MV-4-11 (cell line): ENCODE results near the gene ARAP1.
A peak's percentile ranks its signal among the peaks of the same experiment; 100 is the strongest.

Source experiments
- DNase-seq: peaks from one replicate; lab custom pipeline; 2025; lab: John Stamatoyannopoulos, UW

The ARAP1 gene

DNA sequence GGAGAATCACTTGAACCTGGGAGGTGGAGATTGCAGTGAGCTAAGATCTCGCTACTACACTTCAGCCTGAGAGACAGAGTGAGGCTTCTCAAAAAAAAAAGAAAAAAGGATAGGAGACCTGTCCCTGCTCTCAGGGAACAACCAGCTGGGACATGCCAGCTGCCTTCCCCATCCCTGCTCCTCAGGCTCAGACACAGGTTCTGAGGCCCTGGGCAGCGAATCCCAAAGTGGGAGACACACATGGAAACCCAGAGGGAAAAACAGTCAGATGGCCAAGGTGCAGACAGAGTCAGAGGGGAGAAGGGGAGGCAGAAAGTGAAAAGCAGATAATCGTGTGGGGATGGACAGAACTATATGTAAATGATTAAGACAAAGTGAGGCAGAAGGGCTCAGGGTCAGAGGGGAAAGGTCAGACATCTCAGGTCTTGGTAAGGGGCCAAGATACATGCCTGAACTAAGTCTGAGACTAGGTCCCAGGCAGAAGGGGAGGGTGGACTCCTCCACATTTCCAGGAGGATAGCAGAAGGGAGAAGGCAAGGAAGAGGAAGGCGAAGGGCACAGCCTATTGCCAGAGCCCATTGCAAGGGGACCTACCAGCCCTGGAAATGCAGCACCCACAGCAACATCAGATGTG, 27.4 kb upstream of the ARAP1 start:
- no peak for DNase-seq

DNA sequence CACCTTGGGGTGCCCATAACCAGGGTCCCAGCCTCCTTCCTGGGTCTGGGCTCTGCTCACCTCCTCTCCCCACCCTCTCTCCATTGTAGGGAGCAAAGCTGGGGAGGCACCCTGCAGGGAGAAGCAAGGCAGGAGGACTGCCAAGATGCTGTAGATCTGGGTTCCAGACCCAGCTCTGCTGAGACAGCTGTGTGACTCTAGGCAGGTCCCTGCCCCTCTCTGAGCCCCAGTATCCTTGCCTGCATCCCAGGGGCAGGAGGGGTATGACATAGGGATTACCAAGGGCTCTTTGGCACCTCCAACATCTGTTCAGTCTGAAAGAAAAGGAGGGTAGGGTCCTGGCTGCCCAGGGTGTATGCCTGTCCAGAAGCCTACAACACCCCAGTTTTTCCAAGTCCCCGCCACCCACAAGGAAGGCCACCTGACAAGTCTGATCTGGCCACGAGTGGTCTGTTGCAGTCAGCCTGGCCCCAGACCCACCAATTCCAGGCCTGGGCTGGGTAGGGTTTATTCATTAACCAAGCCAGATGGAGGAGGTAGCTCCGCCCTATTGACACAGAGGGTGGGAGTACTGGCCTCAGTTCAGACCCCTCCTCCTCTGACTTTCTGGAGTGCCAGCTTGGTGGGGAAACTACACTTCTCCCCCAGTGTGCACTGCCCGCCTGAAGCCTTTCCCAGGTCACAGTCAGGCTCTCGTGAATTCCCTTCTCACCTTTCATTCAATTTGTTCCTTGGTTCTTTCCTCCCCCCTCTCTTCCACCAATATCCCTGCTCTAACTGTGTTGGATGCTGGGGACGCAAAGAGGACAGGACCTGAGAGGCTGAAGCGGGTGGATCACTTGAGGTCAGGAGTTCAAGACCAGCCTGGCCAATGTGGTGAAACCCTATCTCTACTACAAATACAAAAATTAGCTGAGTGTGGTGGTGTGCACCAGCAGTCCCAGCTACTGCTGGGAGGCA, 26.6 kb upstream of the ARAP1 start:
- no peak for DNase-seq

DNA sequence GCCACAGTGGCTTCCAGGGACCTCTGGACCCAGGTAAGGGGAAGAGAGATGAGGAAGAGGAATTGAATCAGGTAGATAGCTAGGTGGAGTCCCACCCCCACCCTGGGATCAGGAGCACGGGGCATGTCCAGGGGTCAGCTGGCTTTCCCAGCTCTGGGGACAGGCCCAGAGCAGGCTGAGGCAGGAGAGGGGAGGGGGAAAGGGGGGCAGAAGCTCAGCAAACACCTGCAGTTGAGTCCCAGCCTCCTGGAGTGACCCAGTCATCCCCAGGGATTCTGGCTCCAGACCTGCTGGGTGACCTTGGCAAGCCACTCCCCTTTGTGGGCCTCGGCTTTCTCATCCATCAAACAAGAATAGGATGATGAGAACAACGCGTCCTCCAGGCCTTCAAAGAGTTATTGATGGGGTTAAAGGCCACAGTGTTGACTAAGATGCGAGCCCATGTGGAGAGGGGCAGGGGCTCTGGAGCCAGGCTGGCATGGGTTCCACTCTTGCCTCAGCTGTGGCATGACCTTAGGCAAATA, 25.6 kb upstream of the ARAP1 start:
- no peak for DNase-seq

DNA sequence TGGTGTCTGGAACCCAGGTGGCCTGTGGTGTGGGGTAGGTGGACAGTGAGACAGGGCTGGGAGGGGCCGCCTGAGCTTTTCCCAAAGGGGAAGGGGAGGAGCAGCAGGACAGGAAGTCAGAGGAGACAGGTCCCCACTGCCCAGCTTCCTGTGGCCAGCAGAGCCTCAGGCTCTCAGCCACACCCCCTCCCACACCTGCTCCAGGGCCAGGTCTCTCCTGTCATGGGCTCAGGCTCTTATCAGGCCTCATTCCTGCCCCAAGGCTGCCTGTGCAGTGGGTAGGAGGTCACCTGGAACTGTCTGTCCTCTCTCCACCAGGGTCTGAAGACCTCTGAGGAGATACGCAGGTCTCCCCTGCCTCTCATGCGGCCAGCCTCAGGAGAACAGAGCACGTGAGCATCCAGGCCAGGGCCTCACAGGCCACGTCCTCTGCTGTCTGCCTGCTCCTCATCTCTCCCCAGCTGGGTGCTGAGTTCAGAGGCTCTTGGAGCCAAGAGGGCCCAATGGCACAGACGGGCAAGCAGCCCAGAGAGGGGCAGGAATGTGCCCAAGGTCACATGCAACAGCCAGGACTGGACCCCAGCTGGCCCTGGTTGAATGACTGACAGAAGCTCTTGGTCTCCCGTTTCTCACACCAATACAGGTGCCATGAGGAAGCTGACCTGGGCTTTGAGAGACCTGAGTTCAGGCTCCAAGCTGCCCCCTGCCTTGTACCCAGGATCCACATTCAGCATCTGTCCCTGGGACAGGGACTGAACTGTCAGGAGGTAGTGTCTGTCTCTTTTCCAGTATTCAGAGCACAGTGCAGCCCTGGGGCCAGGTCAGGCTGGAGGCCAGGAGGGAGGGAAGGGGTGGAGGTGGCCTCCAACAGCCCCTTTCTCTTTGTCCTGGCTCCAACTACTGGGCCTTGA, 24.9 kb upstream of the ARAP1 start:
- DNase-seq: no peak

DNA sequence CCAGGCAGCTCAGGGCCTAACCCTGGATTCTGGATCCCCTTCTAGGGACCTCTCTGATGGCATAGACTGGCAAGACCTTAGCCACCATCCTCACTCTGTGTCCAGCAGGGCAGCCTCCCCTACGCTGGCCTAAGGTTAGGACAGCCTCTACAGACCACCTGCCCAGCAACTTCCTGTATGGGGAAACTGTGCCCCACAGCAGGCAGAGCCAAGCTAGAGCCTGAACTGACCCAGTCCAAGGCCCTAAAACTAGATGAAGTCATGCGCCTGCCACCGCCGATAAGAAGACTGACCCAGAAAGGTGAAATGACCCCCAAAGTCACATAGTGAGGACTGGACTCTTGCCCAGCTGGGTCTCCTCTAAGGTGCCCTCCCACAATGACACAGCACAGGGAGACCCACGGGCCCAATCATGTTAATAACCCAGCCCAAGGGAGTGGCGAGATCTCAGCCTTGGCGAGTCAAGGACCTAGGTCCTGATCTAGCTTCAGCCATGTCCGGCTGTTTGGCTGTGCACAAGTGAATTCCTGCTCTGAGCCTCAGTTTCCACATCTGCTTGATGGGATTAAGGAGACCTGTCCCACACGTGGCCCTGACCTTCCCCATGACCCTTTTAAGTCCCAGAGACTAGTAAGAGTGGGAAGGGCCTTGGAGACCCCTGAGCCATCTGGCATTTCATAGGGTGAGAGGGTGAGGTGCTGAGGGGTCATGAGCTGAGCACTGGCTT, 24.1 kb upstream of the ARAP1 start:
- DNase-seq: no peak

DNA sequence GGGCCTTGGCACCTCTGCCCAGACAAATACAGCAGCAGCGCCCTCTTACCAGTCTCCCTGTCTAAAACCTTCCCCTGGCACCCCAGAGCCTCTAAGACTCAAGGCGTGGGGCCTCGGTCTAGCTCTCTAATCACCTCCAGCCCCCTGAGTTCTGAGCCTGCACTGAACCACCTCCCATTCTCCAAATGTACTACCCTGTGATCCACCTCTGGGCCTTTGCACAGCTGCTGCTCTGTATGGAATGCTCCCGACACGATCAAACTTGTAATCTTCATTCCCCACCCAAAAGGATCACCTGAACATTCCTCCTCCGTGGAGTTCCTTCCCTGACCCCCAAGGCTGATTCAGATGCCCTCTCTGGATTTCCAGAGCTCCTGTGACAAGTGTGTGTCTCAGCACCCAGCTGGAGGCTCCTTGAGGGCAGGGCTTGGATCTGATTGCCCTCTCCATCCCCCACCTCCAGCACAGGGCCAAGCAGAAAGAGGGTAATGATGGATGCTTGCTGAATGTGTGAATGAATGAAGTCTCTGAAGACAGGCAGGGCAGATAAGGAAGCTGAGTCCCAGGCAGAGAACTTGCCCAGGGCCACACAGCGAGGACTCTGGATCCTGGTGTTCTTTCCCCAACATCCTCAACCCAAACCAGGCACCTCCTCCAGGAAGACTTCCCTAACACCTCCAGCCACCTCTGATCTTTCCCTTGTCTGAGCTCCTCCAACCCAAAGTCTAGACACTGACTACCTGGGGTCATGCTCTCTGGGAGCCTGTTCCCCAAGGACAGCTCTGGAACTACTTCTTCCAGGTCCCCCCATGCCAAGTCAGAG, 23.3 kb upstream of the ARAP1 start:
- no peak for DNase-seq

DNA sequence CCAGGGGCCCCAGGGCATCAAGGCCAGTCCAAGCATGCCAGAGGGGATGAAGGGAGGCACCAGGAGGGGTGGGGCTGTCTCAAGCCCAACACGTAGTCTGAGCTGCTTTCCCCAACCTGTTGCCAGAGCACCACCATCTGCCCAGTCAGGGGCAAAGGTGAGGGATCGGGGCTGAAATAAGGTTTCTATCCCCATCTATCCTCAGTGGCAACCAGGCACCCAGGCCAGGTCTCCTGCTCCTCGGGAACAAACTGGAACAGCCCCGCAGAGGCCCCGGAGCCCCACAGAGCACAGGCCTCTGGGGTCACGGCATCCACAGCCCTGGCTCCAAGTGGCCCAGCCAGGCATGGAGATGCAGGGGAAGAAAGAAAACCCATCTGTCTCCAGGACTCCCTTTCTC, 22.3 kb upstream of the ARAP1 start:
- DNase-seq: no peak

DNA sequence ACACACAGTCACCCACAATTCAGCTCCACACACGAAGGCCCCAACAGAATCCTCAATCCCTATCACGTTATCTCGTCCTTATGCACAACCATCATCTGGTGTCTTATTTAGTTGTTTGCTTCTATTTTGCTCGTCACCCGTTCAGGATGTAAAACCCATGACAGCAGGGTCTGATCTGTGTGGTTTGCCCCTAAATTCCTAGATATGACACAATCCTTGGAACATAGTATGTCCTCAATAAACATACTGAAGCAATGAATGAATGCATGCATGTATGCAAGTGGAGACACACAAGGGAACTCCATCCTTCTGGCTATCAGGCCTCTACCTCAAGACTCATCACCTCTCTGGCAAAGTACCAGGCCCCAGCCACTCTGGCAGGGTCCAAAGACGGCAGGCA, 21.5 kb upstream of the ARAP1 start:
- no peak for DNase-seq

DNA sequence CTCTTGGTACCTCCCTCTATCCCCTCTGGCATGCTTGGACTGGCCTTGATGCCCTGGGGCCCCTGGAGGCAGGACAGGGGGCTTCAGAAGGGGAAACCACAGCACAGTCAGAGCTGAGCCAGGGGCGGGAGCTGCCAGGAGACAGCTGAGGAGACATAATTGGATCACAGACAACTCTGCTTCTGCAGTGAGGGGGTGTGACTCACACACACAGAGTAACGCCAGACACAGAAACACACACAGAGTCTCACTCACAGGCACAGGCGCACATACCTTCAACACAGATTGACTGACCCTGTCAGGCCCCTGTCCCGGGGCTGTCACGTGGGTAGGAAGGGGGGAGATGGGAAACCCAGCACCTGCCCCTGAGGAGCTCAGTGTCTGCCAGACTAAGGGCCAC, 21.1 kb upstream of the ARAP1 start:
- peak; percentile 22 for DNase-seq

DNA sequence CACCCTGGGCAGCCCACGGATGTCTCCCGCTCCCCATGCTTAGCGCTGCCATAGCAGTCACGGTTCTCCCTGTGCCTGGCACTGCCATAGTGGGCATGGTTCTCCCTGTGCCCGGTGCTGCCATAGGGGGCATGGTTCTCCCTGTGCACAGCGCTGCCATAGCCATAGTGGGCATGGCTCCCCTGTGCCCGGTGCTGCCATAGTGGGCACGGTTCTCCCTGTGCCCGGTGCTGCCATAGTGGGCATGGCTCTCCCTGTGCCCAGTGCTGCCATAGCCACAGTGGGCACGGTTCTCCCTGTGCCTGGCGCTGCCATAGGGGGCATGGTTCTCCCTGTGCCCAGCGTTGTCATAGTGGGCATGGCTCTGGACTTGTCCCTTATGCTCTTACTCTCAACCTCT, 19.9 kb upstream of the ARAP1 start:
- DNase-seq: no peak

DNA sequence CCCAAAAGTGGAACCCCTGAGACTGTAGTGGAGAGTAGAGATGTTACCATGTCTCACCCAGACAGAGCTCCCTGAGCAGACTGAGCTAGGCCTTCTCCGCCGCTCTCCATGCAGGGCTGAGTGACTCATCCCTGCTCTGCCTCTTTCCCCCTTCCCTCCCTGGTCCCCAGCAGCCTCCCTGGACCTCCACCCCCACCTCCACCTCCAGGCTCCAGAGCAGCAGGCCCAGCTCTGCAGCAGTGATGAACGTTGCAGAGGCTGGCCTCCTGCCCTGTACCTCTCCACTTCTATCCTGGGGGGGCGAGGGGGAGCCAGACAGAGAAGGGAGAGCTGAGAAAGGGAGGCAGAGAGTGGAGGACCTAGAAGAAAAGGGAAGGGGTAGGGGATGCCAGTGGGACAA, 19.3 kb upstream of the ARAP1 start:
- no peak for DNase-seq

DNA sequence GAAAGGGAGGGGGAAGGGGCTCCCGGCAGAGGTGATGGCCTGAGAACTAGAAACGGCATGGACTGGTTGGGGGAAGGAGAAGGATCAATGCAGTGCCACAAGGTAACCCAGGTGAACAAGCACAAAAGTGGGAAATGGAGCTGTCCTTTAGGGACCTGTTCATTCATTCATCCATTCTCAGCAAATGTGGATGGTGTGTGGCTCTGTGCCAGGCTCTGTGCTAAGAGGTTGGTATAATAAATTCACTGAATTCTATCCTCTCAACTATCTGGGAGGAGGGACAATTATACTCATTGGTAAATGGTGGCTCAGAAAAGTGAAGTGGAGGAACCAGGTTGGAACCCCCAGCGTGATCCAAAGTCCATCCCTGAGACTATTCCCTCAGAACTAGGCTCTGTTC, 18.6 kb upstream of the ARAP1 start:
- no peak for DNase-seq

DNA sequence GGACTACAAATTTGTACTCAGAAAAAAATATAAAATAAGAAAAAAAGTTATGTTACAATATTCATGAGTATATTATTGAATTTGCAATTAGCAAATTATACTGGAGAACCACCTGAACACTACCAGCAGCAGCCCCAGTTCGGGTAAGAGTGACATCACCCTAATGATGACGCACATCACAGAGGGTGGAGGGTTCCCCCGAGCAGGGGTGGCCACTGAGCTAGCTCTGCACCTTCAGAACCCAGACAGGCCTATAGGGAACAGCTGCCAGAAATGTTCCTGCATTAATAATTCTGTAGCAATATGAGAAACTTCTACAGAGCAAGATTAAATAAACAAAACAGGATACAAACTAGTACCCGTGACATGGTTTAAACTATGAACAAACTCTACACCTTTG, 17.5 kb upstream of the ARAP1 start:
- no peak for DNase-seq

DNA sequence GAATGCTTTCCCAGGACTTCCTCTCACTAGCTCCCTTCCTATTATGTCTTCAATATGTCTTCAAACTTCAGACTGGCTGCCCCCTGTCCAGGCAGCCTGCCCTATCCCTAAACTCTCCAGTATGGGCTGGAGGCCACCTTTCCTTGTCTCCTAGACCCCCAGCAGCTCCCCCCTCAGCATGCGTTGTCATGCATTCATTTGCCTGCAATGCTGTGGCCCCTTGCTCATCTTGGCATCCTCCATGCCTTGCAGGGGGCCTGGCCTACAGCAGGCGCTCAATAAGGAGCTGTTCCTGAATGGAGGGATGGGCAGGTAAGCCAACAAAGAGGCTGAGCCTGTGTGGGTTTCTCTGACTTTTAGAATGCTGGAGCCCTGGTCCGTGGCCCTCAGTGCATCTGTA, 16.4 kb upstream of the ARAP1 start:
- DNase-seq: no peak

DNA sequence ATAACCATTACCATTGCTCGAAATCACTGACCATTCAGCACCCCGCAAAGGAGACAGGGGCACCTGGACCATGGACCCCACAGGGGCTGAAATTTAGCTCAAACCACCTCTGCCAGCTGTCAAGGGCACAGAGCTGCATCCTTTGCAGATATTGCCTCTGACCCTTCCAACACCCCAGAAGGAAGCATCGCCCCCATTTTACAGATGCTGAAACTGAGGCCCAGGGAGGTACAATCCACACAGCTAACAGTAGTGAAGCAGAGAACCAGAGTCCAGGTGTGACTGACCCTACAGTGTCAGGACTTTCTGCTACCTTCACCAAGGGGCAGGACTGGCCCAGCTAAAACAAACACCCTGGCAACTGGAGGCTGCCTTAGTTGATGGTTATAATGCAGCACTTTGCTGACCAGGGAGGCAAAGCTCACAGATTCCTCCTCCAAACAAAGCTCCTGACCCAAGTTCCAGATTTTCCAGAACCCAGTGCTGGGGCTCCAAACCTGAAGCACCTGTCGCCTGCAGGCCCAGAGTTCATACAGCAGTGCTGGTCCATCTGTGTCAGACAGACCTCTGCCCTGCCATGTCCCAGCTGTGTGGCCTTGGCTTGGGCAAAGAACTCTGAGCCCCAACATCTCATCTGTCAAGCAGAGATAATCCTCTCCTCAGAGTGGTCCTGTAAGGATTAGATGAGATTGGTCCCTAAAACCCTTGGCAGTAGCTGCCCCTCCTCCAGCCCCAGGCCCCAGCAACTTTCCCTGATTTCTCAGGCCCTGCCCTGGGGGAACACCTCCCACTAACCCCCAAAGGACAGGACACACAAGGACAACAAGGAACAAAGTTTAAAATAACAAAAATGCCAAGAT, 15.2 kb upstream of the ARAP1 start:
- no peak for DNase-seq

DNA sequence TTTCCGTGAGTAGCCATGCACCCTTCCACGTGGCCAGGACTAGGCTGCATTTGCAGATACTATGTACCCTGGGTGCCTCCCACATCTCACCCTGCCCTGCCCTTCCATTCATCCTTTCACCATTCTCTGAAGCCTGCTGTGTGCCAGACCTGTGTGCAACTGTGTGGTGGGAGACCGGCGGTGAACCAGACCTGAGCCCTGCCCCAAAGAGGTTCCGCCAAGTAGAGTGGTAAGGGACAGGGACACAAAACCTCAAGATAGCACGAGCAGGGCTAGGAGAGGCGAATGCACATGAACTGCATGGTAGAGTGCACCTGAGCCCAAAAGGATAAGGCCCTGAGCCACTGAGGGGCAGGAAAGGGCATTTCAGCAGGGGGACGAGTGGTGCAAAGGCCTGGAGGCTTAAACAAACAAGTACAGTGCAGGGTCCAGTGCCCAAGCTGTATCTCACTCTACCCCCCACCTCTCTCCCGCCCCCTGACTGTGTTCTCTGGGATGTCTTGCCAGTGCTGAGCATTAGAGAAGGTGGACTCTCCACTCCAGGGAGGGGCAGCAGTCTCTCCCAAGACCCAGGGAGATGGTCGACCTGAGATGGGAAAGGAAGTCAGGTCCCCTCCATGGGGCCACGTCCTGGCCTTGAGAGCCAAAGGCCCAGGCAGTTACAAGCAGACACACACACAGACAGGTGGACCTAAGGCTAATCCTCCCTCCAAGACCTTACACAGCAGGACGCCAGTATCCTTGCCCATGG, 14.1 kb upstream of the ARAP1 start:
- DNase-seq: no peak

DNA sequence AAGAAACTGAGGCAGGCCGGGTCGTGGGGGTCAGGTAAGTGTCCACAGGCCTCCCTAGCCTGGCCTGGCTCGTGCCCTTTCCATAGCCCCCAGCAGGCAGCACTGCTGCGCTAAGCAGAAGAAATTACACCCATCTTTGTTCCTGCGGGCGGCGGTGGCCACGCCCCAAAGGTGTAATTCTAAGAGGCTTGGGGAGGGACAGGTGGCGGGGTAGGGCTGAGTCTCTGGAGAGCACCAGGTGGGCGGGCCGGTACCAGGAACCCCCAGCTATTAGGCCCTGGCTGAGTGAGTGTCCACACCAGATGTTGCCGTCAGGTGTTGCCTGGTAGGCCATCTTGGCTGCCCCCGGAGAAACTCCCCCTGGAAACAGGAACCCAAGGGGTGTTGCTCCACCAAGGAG, 12.3 kb upstream of the ARAP1 start:
- DNase-seq: no peak

DNA sequence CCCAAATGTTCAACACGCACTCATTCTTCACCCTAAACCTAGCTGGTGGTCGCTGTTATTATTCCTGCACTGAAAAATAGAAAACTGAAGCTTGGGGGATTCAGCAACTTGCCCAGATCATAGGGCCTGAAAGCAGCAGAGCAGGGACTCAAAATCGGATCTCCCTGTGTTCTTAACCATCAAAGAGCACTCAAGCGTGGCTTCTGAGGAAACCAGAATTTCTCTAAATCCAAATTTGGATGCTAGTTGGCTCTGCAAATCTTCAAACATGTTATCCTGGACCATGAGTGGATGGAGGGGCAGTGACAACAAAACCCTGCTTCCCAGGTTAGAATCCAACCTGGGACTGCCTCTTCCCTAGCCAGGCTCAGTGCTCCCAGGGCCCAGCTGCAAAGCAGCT, 11.6 kb upstream of the ARAP1 start:
- no peak for DNase-seq
